Pancreas (tissue), 10 donors: Measurements from ENCODE around the gene ALOXE3. TPM values are rescaled to one million over a fixed set of nuclear protein-coding genes. Genes with fewer than 3 reads are reported as not detected.

Experiments used
- ATAC-seq, 4 donors: fragments of 200-7000 bp; cut with Tn5 transposase; one replicate each; pipeline versions ENCODE4 v1.8.0 to v1.9.1; 2020; ENCODE audit warnings: mild to moderate bottlenecking in 4 of 4, moderate library complexity in 4 of 4
- DNase-seq, 6 donors: peaks; one replicate each; pipeline ENCODE4 v3.0.0-alpha.2; 2020
- FAIRE-seq: peaks from 2 replicates; lab custom pipeline; 2012; peaks lifted over from hg19 to GRCh38; lab: Jason Lieb, UNC
- H3K27ac ChIP-seq, 4 donors: fragments of 200-600 bp; sonication (generic); 1 replicate in 3 of 4; 2 replicates in 1 of 4; pipeline versions ENCODE4 v1.5.0 to v1.8.0; 2020
- H3K27me3 ChIP-seq, 4 donors: fragments of 200-600 bp; one replicate each; pipeline ENCODE4 v1.8.0; 2021
- H3K36me3 ChIP-seq, 3 donors: fragments of 200-600 bp; sonication (generic) in 1 of 3; one replicate each; pipeline versions ENCODE4 v1.5.0 to v1.8.0; 2020 to 2021
- H3K4me1 ChIP-seq, 3 donors: fragments of 200-600 bp; one replicate each; pipeline ENCODE4 v1.8.0; 2021
- H3K4me3 ChIP-seq, 4 donors: fragments of 200-600 bp; sonication (generic) in 2 of 4; one replicate each; pipeline versions ENCODE4 v1.5.0 to v1.8.0; 2020 to 2021
- H3K9me3 ChIP-seq, 4 donors: fragments of 200-600 bp; one replicate each; pipeline ENCODE4 v1.8.0; 2021
- WGBS, 2 donors: extraction: QIAGEN DNeasy Blood & Tissue Kit; methylation state at CpG; one replicate each; pipeline ENCODE4 v1.1.7; 2013; 5-methylcytosine and 5-hydroxymethylcytosine counted together
- intact Hi-C, 3 donors: fragments of 100-400 bp; cut with DNase I; formaldehyde crosslinking; loops; one replicate each; pipeline versions ENCODE4 v1.11.1 to v1.14.2; 2022
- polyA plus RNA-seq, 2 donors: library from polyadenylated mRNA; stranded (reverse); fragments of 200-250 nt; gene quantifications; one replicate each; pipeline ENCODE4 v1.2.3, GENCODE V29; 2013
- total RNA-seq, 6 donors: library from RNA; stranded (reverse); fragmentation: NEBNext Ultra II Directional in 4 of 6; extraction: Animal tissue kit (Norgen Biotek cat#: 25700) in 4 of 6; gene quantifications; one replicate each; pipeline versions ENCODE4 v1.2.1 to v1.2.4, GENCODE V29; 2021 to 2023
- TF ChIP-seq, protein P1 (sequence below), 4 donors: fragments of 200-600 bp; sonication (generic) in 3 of 4; IDR thresholded peaks; one replicate each; pipeline versions ENCODE4 v1.5.0 to v1.8.0; 2021; ENCODE audit warnings: antibody characterized with exemption in 4 of 4
- donor health status: healthy with polysubstance abuse.
- donor health status: DM: no; HTN: no; CAD: no; lungs with moderate emphysema.
- donor health status: DM: no; HTN: no; CAD: no.
- donor health status: control.
- donor health status: control.
- donor health status: Bipolar disorder and iron deficiency.
- donor health status: DM: yes; HTN: yes; CAD: no.
- donor health status: DM: no; HTN: no; CAD: no.
- donor health status: DM: no; HTN: no; CAD: no.
- donor health status: DM: yes; HTN: yes; CAD: no.

ALOXE3 gene
- total and polyA plus RNA-seq, 8 donors = 0.35 TPM; not detected in 7

DNA sequence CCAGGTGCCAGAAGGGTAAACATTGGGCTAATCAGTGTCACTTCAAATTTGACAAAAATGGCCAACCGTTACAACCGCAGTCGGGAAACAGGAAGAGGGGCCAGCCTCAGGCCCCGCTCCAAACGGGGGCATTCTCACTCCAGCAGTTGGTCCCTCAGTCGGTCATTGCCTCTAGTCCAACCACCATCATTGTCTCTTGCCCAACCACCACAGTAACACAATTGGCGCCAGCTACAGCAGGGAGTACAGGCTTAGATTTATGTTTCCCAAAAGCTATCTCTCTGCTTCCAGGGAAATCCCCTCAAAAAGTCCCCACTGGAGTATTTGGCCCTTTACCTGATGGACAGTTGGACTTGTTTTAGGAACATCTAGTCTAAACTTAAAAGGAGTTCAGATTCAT lies 59.2 kb downstream of the ALOXE3 start:
- Histone ChIP-seq H3K36me3 (no peaks in the 10 kb centered on the region), H3K9me3 (no peaks in the 10 kb centered on the region), H3K27me3 (peaks cover 0 to 16% (median 0%) of the 10 kb centered on the region in 4 donors), H3K4me1 (peaks cover 0 to 18% (median 0%) of the 10 kb centered on the region in 3 donors), H3K27ac (no peak overlapping the region), H3K4me3 (no peak overlapping the region)
- WGBS, 2 donors = 5 to 7% methylated on average over 7 of the region's 7 CpGs
- intact Hi-C loops = loop anchor here in 1 of 3 donors (10.0 kb wide), 1 partner anchor 54 kb away; the partner anchor contains the start of gene GUCY2D
- FAIRE-seq = no peak
- peak in 1 of 6 donors; percentile 8 for DNase-seq
- TF ChIP-seq, protein P1, sequence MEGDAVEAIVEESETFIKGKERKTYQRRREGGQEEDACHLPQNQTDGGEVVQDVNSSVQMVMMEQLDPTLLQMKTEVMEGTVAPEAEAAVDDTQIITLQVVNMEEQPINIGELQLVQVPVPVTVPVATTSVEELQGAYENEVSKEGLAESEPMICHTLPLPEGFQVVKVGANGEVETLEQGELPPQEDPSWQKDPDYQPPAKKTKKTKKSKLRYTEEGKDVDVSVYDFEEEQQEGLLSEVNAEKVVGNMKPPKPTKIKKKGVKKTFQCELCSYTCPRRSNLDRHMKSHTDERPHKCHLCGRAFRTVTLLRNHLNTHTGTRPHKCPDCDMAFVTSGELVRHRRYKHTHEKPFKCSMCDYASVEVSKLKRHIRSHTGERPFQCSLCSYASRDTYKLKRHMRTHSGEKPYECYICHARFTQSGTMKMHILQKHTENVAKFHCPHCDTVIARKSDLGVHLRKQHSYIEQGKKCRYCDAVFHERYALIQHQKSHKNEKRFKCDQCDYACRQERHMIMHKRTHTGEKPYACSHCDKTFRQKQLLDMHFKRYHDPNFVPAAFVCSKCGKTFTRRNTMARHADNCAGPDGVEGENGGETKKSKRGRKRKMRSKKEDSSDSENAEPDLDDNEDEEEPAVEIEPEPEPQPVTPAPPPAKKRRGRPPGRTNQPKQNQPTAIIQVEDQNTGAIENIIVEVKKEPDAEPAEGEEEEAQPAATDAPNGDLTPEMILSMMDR (IDR thresholded peaks at IDR 0.05) = no peak
- peak in 1 of 4 donors; percentile 11 for ATAC-seq

DNA sequence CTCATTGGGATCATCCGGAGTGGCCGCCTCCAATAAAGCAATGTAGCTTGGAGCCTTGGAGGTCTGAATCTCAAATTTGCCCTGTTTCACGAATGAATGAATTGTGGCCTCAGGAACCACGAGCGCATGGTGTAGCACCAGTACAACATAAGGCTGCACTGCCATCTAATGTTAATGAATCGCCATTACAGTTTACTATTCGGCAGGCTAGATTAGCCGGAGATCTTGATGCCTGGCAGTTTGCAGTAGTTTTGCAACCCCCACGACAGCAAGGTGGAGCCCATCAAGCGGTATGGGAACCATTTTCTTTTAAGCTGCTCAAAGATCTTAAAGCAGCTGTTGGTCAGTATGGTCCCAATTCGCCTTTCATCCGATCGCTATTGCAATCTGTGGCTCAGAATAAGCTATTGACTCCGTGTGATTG lies 60.6 kb downstream of the ALOXE3 start:
- WGBS, 2 donors = 2 to 5% methylated on average over 14 of the region's 14 CpGs
- Histone ChIP-seq H3K27me3 (peaks cover 0 to 15% (median 0%) of the 10 kb centered on the region in 4 donors), H3K36me3 (no peaks in the 10 kb centered on the region), H3K27ac (no peak overlapping the region), H3K4me1 (peaks cover 0 to 18% (median 0%) of the 10 kb centered on the region in 3 donors), H3K4me3 (no peak overlapping the region), H3K9me3 (no peaks in the 10 kb centered on the region)
- ATAC-seq = peak; percentile 83 to 91 (median 86)
- peak; percentile 73 for FAIRE-seq
- DNase-seq = peak in 3 of 6 donors; percentile 31 to 62 (median 38)
- TF ChIP-seq, protein P1 (IDR thresholded peaks at IDR 0.05) = peak; percentile 39 to 66 (median 56)
- intact Hi-C loops = loop anchor here in 1 of 3 donors (10.0 kb wide), 1 partner anchor 53 kb away; the partner anchor contains the start of gene GUCY2D

DNA sequence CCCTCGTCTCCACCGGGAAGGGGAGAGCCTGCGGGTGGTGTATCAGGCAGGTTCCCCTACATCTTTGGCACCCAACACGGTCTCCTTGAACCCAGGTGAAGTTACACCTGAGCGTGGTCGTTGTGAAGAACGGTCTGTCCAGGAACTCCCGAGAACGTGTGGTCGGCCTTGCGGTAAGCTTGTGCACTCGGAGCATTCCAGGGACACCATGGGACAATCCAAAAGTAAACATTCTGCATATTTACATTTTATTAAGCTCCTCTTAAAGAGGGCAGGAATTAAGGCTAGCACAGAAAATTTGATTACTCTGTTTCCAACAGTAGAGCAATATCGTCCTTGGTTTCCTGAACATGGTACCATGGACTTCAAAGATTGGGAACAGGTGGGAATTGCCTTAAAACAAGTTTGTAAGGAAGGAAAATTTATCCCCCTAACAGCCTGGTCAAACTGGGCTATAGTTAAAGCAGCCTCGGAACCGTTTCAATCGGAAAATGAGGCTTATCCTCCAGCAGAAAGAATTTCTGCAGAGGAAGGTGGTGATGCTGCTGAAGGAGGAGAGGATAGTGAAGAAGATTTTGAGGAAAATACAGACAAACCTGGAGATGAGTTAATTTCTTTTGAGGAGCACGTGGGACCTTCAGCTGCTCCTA lies 61.2 kb downstream of the ALOXE3 start:
- Histone ChIP-seq H3K27ac (peak overlapping the region in 1 of 4 donors; percentile 43), H3K36me3 (no peaks in the 10 kb centered on the region), H3K4me3 (no peak overlapping the region), H3K4me1 (peaks cover 0 to 18% (median 0%) of the 10 kb centered on the region in 3 donors), H3K9me3 (no peaks in the 10 kb centered on the region), H3K27me3 (peaks cover 0 to 9% (median 0%) of the 10 kb centered on the region in 4 donors)
- WGBS, 2 donors = 29 to 33% methylated on average over 17 of the region's 17 CpGs
- FAIRE-seq (no peak), DNase-seq (no peak), ATAC-seq (peak in 1 of 4 donors; percentile 4)
- intact Hi-C loops = loop anchor here in 1 of 3 donors (10.0 kb wide), 1 partner anchor 52 kb away; the partner anchor contains the start of gene GUCY2D
- TF ChIP-seq, protein P1 (IDR thresholded peaks at IDR 0.05) = no peak

DNA sequence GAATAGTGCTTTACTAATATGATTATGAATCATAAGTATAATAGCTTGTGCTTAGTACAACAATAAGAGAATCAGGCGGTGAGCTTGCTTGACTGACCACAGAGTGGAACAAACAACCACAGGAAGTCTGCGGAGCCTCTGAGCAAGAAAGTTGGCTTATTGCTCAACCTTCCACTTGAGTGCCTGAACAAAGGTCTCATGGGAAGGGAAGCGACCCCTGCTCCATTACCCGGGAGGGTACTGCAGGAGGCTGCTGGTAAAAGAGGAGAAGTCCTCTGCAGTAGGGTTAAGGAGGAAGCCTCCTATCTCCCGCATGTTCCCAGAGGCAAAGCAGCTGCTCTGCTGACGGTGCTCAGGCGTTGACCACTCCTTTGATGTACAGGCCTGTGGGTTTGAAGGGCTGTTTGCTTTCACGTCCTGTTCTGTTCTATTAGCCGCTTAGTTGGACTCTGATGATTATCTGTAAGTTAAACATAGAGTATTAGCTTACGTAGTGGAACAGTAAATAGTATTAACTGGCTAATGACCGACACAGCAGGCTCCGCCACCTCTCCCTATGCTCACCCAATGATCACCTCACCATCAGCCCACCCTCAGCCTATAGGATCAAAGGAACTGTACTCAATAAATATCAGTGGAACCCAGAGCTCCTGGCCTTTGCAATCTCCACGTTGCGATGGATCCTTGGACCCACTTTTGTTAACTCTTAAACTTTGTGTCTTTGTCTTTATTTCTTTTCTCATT lies 61.9 kb downstream of the ALOXE3 start:
- FAIRE-seq (no peak), ATAC-seq (peak; percentile 60 to 70 (median 63)), DNase-seq (peak in 2 of 6 donors; percentile 36 to 58)
- H3K4me3 ChIP-seq = no peak overlapping the region
- H3K4me1 ChIP-seq = peaks cover 0 to 18% (median 0%) of the 10 kb centered on the region in 3 donors
- peaks cover 0 to 9% (median 0%) of the 10 kb centered on the region in 4 donors for H3K27me3 ChIP-seq
- H3K9me3 ChIP-seq = no peaks in the 10 kb centered on the region
- H3K36me3 ChIP-seq = no peaks in the 10 kb centered on the region
- peak overlapping the region in 1 of 4 donors; percentile 43 for H3K27ac ChIP-seq
- TF ChIP-seq, protein P1 (IDR thresholded peaks at IDR 0.05) = no peak
- whole genome bisulfite sequencing, 2 donors = 20 to 21% methylated on average over 14 of the region's 14 CpGs
- intact Hi-C loops = loop anchor here in 1 of 3 donors (10.0 kb wide), 1 partner anchor 52 kb away; the partner anchor contains the start of gene GUCY2D
